AG10803 (cell line): ENCODE results near the gene TESMIN.

ENCODE experiments used
- DNase-seq: peaks from one replicate; pipeline ENCODE4 v3.0.0; 2010; ENCODE audit warnings: low read depth
- H3K4me3 ChIP-seq: 2 replicates; pipeline ENCODE4 v1.5.1; 2011; ENCODE audit warnings: mild to moderate bottlenecking, low read length, control low read depth
- TF ChIP-seq, protein P1 (sequence below): conservative IDR thresholded peaks from 2 replicates; pipeline ENCODE4 v1.5.1; 2011; ENCODE audit warnings: mild to moderate bottlenecking, low read length, control low read depth, inconsistent platforms

The TESMIN gene

DNA sequence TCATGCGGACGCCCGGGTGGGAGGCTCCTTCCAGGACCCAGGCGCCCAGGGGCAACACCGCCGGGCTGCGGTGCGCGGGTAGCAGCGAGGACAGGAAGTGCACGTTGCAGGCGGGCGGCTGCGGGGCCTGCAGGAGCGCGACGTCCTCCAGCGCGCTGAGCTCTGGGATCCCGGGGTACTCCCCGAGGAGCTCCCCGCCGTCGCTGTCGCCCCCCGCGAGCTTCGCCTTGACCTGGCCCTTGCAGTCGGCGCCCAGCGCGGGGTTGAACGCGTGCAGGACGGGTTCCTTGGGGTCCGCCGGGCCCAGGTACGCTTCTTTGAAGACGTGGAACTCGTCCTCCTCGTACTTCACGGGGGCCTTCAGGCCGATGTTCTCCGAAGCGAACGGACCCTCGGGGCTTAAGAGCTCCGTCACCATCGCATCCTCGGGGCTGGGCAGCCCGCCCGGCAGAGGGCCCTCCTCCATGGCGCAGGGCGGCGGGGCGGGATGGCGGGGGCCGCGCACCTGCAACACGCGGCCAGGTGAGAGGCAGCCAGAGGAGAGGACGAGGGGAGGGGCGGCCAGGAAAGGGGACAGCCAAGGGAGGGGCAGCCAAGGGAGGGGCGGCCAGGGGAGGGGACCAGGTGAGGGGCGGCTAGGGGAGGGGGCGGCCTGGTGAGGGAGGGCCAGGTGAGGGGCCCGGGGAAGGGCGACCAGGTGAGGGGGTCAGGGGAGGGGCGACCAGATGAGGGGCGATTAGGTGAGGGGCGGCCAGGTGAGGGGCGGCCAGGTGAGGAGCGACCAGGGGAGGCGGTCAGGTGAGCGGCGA lies 921 bp downstream of the TESMIN start:
- TF ChIP-seq, protein P1, sequence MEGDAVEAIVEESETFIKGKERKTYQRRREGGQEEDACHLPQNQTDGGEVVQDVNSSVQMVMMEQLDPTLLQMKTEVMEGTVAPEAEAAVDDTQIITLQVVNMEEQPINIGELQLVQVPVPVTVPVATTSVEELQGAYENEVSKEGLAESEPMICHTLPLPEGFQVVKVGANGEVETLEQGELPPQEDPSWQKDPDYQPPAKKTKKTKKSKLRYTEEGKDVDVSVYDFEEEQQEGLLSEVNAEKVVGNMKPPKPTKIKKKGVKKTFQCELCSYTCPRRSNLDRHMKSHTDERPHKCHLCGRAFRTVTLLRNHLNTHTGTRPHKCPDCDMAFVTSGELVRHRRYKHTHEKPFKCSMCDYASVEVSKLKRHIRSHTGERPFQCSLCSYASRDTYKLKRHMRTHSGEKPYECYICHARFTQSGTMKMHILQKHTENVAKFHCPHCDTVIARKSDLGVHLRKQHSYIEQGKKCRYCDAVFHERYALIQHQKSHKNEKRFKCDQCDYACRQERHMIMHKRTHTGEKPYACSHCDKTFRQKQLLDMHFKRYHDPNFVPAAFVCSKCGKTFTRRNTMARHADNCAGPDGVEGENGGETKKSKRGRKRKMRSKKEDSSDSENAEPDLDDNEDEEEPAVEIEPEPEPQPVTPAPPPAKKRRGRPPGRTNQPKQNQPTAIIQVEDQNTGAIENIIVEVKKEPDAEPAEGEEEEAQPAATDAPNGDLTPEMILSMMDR, result no peak
- H3K4me3 ChIP-seq, result no peak overlapping the region
- no peak for DNase-seq

DNA sequence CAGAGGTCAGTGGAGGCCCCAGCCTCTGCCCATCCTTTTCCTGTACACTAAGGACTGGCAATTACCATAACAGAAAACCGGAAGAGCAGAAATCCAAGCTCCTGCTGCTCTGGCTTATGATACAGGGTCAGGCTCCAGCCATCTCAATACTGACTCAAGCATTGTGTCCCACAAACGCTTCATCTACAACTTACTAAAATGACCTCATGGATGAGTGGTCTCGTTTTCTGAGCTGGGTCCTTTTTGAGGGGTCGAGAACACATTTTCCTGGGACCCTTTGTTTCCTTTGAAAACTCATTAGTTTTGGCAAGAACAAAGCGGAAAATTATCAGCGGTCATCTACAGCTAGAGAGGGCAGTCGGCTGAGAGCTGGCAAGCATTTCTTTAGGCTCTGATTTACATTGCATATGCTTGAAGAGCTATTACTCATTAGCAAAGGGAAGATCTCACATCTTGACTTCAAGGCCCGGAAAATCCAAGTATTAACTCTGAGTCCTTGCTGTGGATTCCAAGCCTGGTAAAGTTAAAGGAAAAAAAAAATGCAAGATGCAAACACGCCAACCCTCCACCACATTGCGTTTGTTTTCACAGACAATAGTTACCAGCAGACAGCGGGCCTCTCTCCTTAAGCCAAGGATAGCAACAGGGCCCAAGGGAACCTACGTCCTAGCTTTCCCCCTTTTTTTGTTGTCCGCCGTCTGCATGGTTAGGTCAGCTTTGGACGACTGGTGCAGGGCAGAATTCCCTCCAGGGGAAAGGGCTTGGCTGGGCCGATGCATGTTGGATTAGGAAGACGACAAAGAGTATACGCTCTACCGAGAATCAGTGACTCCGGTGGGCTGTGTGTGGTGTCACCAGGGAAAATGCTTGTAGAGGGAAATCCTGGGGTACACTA lies 1.8 kb downstream of the TESMIN start:
- no peak for DNase-seq
- H3K4me3 ChIP-seq, result no peak overlapping the region
- TF ChIP-seq, protein P1, result no peak

DNA sequence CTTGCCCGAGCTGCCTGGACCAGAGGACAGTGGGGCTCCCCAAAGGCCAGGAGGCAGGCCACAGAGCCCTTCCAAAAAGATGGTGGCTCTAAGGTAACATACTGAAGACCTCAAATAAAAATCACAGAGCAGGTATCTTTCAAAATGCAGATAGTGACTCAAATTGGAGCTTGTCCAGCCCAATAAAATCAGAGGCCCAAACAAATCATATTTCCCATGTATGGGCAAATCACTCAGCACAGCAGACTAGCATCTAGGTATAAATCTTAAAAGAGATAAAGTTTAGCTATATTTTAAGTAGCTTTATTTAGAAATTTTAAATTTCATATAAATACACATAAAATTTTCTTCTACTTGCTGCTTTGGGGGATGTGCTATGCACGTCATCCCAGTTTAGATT lies 3.3 kb downstream of the TESMIN start:
- H3K4me3 ChIP-seq, result no peak overlapping the region
- TF ChIP-seq, protein P1, result no peak
- DNase-seq, result no peak

DNA sequence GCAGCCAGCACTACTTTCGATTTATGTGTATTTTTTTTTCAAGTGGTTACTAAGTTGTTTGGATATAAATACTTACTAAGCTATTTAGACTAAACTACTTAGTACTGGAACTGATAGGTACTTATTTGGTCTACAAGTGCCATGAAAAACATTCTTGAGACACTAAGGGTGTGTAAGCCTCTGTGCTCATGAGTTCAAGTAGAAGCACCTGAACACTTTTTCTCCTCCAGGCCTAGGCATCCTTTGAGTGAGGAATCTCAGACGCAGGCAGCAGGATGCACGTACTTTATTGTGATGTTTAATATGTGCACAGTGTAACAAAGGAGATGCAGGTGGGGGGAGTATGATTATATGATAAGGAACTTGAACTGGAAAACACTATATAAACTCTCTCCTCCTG lies 7.8 kb downstream of the TESMIN start:
- DNase-seq, result no peak
- no peak overlapping the region for H3K4me3 ChIP-seq

DNA sequence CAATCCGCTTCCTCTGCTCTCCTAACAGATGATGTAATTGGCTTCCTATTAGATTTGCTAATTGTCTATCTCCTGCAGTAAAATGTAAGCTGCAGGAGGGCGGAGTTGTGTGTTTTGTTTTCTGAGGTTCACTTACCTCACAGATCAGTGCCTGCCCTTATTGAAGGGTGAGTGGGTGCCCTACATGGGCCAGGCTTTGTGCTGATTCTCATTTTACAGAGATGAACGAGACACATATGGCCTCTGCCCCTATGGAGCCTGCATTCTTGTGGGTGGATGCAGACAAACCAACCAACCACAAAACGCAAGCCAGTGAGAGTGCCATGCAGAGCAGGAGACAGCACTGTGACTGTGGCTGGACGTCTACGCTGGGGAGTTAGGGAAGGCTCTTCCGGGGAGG lies 9.9 kb downstream of the TESMIN start:
- DNase-seq, result peak; percentile 13
- TF ChIP-seq, protein P1, result no peak
- no peak overlapping the region for H3K4me3 ChIP-seq

More for the DNA sequence above, 7.8 kb downstream of the TESMIN start:
- TF ChIP-seq, protein P1, result no peak

DNA sequence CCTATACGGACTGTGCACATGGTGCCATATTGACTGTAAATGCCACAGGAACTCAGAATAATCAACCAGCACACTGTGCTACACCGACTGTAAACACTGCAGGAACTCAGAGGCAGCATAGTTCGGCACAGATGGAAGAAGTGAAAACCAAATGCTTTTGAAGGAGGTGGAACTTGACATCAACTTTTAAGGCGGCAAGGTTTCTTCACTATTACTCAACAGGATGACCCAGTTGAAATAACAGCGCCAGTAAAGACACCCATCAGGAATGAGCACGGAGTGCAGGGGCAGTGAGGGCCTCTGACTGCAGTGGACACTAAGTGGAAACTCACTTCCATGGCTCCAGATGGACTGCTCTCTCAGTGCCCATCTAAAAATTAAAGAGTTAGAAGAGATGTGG lies 15.7 kb downstream of the TESMIN start:
- TF ChIP-seq, protein P1, result no peak
- no peak for DNase-seq
- H3K4me3 ChIP-seq, result no peak overlapping the region
